ENCODE data around the gene DST.

DST gene

GRCh38 chr6:56640374-56640773 is 2.3 kb downstream of the DST start:
- no peak for TF ChIP-seq CTCF (IDR thresholded peaks at IDR 0.05; ENCODE audit: low read depth, low read length, missing control alignments)
- H3K4me3 ChIP-seq (ENCODE audit: low read depth, low read length) = no peak overlapping the region
- in situ Hi-C loops (cut with HindIII; ENCODE audit: low sequenced_read_pairs) = no loop called here
- DNase-seq (ENCODE audit: low read depth) = no peak

- in situ Hi-C loops (cut with HindIII; ENCODE audit: low sequenced_read_pairs) = no loop called here
- no peak overlapping the region for H3K4me3 ChIP-seq (ENCODE audit: low read depth, low read length)
- no peak for DNase-seq (ENCODE audit: low read depth)
- TF ChIP-seq CTCF (IDR thresholded peaks at IDR 0.05; ENCODE audit: low read depth, low read length, missing control alignments) = no peak
Observed at GRCh38 chr6:56638760-56639159, 3.9 kb downstream of the DST start.

- peak; percentile 16 for TF ChIP-seq CTCF (IDR thresholded peaks at IDR 0.05; ENCODE audit: low read depth, low read length, missing control alignments)
- no peak overlapping the region for H3K4me3 ChIP-seq (ENCODE audit: low read depth, low read length)
- in situ Hi-C loops (cut with HindIII; ENCODE audit: low sequenced_read_pairs) = no loop called here
- DNase-seq (ENCODE audit: low read depth) = peak; percentile 70
Observed at GRCh38 chr6:56637640-56638039, 5.0 kb downstream of the DST start.

GRCh38 chr6:56628105-56628504 is 14.6 kb downstream of the DST start:
- in situ Hi-C loops (cut with HindIII; ENCODE audit: low sequenced_read_pairs) = no loop called here
- H3K4me3 ChIP-seq (ENCODE audit: low read depth, low read length) = no peak overlapping the region
- no peak for TF ChIP-seq CTCF (IDR thresholded peaks at IDR 0.05; ENCODE audit: low read depth, low read length, missing control alignments)
- no peak for DNase-seq (ENCODE audit: low read depth)

GRCh38 chr6:56625356-56625755 is 17.3 kb downstream of the DST start:
- TF ChIP-seq CTCF (IDR thresholded peaks at IDR 0.05; ENCODE audit: low read depth, low read length, missing control alignments) = no peak
- no peak overlapping the region for H3K4me3 ChIP-seq (ENCODE audit: low read depth, low read length)
- in situ Hi-C loops (cut with HindIII; ENCODE audit: low sequenced_read_pairs) = no loop called here
- no peak for DNase-seq (ENCODE audit: low read depth)

- in situ Hi-C loops (cut with HindIII; ENCODE audit: low sequenced_read_pairs) = no loop called here
- H3K4me3 ChIP-seq (ENCODE audit: low read depth, low read length) = no peak overlapping the region
- no peak for DNase-seq (ENCODE audit: low read depth)
- no peak for TF ChIP-seq CTCF (IDR thresholded peaks at IDR 0.05; ENCODE audit: low read depth, low read length, missing control alignments)
Observed at GRCh38 chr6:56624728-56625069, 18.0 kb downstream of the DST start.

Measured in astrocyte of the cerebellum (primary cell).